Activated CD4-positive, alpha-beta T cell treated with anti-CD3 and anti-CD28 coated beads, Interleukin-2, Interleukin-6, amounts not matched to agents 100 ng/mL and 50 ng/mL, durations not matched to agents 16 hours and 8 hours (primary cell): Measurements from ENCODE around the gene CRK.
A peak's percentile ranks its signal among the peaks of the same experiment; 100 is the strongest.

ENCODE experiments used
- DNase-seq: peaks from one replicate; pipeline ENCODE4 v3.0.0-alpha.2; 2020

Gene CRK

GRCh38 chr17:1455797-1456599 is at the start of gene CRK:
CRK (minus strand) TSS chr17:1456232; CDS start chr17:1456117, 115 bp downstream.
- peak; percentile 100 for DNase-seq

DNA sequence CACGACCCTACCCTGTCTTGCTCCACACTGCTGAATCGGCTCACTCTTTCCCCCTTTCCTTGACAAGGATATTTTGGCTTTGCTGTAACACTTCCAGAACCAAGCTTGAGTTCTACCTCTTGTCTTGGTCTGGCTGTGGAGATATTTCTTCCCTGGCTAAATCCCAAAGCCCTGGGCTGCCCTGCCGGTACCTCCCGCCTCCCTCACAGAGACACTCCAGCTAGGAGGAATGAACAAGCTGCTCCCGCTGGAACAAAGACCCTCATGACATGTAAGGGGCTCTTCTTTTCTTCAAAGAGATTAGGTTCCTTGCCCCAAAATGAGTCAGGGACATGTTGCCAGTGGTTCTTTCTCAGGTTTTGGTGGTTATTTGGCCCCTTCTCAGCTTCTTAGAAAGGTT is 49.6 kb upstream of the CRK start:
- no peak for DNase-seq

DNA sequence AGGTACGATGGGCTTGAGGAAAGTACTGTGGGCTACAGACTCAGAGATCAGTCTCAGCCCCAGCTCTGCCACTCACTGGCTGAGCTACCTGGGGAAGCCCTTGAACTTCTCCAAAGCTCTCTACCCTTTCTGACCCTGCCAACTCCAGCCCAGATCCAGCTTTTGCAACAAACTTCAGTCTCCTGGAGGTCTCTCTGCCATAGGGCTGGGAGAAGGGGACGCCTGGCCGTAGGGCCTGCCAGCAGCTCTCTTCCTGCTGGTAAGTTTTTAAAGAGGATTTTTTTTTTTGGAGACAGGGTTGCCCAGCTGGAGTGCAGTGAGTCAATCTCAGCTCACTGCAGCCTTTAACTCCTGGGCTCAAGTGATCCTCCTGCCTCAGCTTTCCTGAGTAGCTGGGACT is 48.8 kb upstream of the CRK start:
- DNase-seq = no peak

- no peak for DNase-seq
Observed at GRCh38 chr17:1503699-1504098, 47.7 kb upstream of the CRK start.

DNA sequence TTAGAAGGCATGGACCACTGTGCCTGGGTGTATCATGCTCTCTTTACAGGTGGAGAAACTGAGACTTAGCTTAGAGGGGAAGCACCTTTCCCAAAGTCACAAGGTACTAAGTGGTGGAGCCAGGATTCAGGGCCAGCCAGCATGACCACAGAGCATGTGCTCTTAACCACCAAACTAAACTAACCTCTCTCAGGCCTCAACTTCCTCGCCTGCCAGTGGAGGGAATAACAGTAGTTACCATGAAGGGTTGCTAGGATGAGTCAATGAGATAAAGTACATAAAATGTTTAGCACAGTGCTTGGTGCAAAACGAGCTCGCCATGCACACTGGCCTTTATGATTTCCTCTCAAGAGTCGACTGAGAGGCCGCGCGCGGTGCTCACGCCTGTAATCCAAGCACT is 42.8 kb upstream of the CRK start:
- DNase-seq = no peak

DNA sequence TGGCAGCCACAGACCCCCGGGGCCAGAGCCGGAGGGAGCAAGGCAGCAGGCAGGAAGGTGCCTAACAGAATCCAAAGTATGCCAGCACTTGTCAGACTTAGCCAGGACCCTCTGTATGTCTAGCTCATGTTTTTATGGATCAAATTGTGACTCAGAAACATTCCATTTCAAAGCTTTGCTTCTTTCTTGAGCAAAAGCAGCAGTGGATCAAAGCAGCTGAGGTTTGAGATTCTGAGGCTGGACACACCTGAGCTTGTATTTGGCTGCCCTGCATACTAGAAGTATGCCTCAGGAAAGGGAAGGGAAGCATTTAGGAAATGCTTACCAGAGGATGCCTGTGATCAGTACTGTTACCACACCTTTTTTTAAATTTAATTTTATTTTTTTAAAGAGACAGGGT is 42.2 kb upstream of the CRK start:
- DNase-seq = no peak

DNA sequence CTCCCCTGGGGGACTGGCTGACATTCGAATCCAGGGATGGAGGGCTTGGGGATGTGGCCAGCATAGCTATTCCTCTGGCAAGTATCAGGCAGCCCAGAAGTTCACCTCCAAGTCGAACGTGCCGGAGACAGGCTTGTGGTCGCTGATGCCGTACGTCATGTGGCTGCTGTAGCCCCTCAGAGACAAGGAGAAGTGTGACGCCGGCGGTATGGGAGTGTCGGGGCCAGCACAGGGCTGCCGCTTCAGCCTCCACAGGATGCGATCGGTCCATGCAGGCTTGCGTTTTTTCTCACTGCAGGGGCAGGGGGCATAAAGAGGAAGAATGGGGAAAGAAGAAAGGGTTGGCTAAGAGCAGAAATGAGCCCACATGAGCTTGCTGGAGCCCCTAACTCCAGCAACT is 41.8 kb upstream of the CRK start:
- DNase-seq = no peak

- DNase-seq = no peak
Observed at GRCh38 chr17:1496869-1497268, 40.8 kb upstream of the CRK start.

- DNase-seq = no peak
Observed at GRCh38 chr17:1495265-1495989, 39.4 kb upstream of the CRK start.

- DNase-seq = no peak
Observed at GRCh38 chr17:1494736-1495253, 38.8 kb upstream of the CRK start.

GRCh38 chr17:1494203-1494602 is 38.2 kb upstream of the CRK start:
- DNase-seq = no peak

DNA sequence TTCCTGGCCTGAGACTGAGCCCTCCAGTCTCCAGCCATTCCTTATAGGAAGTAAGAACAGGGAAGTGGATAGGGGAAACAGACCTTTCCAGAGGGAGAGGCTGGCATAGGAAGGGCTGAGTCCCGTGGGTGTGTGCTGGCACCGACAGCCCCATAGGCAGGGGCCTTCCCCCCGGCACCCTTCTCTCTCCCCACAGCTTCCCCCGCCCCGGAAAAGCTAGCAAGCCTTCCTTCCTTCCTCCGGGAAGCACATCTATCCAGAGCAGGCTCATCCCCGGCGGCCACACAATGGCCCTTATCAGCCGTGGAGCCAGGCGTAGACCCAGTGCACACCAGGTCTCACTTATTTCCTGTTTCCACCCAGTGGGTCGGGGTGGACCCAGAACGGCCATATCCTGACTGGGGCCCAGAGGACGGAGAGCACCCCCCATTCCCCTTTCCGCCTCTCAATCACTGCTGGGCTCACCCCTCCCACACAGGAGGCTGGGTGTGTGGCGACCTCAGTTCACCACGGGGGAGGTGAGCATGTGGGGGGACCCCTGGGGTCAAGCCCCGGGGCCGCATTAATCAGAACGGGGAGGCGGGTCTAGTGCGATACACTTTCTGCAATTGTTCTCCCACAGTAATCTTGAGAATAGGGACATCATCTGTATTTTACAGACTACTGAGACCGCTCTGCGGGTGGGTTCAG is 37.4 kb upstream of the CRK start:
- no peak for DNase-seq

GRCh38 chr17:1492249-1493206 is 36.5 kb upstream of the CRK start, which contains the start of gene MYO1C:
MYO1C (minus strand) TSS chr17:1492686; CDS start chr17:1492487, 199 bp downstream.
- no peak for DNase-seq

DNA sequence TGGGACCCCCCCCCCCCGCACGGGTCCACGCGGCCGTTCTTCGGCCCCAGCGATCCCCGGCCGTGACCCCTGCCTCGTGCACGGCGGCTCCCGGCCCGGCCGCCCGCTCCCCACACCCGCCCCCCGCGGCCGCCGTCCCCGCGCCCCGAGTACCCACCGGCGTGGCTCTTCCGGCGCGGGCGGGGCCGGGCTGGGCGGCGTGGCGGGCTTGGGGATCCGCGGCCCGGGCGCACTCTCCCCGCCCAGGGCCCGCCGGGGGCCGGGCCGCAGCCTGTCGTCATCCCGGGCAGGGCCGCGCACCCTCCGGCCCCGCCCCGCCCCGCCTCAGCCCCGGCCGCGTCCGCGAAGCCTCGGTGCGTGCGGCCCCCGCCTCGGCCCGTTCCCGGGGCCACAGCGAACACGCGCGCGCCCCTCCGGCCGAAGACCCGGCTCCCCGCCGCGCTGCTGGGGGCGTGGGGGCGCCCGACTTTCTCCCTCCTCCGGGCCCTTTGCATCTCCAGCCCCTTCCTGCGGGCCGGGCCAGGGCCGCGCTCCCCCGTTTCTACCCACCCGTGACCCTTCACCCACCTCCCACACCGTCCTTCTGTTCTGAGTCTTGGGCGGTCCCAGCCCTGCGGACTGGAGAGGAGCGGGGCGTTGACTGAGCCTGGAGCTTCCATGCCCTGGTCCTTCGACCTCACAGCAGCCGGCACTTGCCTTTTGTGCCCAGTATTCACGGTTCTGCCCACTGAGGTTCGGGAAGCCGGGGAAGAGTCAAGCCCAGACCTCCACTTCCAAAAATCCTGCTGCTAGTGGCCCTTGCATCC is 35.6 kb upstream of the CRK start:
- peak; percentile 60 for DNase-seq

GRCh38 chr17:1490643-1491442 is 34.8 kb upstream of the CRK start:
- peak; percentile 78 for DNase-seq

DNA sequence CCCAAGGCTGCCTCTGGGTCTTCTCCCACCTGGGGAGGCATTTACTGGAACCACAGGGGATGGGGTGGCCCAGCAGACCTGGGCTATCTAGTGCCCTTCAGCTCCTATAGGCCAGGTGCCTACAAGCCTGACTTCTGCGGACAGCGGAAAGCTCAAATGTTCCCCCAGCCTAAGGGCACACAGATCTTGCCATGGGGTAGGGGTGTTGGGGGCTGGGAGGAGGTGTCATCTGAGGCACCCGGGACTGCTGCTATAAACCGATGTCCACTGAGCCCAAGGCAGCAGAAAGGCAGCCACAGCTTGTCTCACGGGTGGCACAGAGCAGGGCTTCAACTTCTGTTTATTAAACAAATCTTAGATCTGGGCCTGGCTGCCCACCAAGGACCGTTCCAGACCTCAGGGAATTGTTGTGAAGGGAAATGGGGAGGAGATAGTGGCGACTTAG is 32.8 kb upstream of the CRK start:
- DNase-seq = no peak

DNA sequence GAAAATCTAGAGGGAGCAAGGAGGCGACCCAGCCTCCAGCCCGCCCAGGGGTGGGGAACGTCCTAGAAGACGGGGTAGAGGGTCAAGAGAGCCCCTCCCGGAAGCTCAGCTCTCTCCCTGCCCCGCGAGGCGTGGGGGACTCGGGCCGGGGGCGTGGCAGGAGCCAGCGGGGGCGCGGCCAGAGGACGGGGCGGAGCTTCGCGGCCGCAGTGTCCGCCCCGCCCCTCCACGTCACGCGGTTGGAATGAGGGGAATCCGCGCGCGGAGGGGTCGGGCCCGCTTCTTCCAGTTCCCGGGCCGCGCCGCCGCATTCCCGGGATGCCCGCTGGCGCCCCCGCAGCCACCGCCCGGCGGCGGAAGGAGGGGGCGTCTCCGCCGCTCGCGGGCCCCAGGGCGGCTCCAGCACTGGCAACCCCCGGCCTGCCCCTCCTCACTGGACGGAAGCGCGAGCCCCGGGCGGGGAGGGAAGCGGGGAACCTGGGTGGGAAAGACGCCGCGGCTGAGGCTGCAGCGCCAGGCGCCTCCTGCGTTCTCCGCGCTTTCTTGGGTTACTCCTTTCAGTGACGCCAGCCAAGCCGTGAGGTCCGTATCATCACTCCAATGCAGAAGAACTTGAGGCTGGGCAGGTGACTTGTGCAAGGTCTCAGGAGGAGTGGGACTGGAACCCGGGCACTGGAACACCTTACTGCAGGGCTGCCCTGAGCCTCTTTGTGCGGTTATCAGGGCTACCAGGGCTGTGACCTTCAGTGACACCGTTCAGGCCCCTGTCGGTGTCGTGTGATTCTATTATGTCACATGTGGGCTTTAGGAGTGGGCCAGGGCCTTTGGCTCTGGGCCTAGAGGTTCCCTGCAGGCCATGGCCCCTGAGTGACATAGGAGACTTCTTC is 32.1 kb upstream of the CRK start:
- DNase-seq = peak; percentile 70

- peak; percentile 68 for DNase-seq
Observed at GRCh38 chr17:1486802-1487695, 31.0 kb upstream of the CRK start.
